Measurements from ENCODE around the gene SLC6A18.

Gene SLC6A18

DNA sequence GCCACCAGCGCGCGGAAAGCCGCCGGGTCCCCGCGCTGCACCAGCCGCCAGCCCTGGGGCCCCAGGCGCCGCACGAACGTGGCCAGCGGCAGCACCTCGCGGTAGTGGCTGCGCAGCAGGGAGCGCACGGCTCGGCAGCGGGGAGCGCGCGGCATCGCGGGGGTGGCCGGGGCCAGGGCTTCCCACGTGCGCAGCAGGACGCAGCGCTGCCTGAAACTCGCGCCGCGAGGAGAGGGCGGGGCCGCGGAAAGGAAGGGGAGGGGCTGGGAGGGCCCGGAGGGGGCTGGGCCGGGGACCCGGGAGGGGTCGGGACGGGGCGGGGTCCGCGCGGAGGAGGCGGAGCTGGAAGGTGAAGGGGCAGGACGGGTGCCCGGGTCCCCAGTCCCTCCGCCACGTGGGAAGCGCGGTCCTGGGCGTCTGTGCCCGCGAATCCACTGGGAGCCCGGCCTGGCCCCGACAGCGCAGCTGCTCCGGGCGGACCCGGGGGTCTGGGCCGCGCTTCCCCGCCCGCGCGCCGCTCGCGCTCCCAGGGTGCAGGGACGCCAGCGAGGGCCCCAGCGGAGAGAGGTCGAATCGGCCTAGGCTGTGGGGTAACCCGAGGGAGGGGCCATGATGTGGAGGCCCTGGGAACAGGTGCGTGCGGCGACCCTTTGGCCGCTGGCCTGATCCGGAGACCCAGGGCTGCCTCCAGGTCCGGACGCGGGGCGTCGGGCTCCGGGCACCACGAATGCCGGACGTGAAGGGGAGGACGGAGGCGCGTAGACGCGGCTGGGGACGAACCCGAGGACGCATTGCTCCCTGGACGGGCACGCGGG, 69.9 kb downstream of the SLC6A18 start, which contains the start of gene TERT:
TSS of gene TERT (minus strand) at position 234 of the 815 bp plus-strand sequence. CDS start at position 155, 79 bp downstream.
- DNase-seq: no peak

- no peak for DNase-seq
Measured at GRCh38 chr5:1295650-1296037, 70.5 kb downstream of the SLC6A18 start.

Measured in DMS79 (cell line).